GM21737 (cell line): ENCODE measurements around the gene SOS1.

ENCODE experiments used
- ATAC-seq: cut with Tn5 transposase; IDR thresholded peaks from one replicate; pipeline ENCODE4 v1.9.1; 2021; ENCODE audit warnings: mild to moderate bottlenecking, moderate library complexity; ENCODE audit not compliant: unreplicated experiment

Gene SOS1

DNA sequence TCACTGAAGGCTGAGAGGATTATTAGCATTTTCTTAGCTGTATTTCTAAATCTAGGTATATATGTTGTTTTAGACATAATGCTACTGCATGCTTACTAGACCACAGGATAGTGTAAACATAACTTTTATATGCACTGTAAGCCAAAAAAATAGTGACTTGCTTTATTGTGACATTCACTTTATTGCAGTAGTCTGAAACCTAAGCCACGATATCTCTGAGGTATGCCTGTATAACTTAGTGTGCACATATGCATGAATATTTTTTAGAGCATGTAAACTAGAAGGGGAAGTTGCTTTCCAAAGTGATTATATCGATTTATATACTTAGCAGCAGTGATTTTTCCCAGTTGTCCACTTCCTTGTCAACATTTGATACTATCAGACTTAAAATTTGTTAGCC, 81.8 kb downstream of the SOS1 start:
- ATAC-seq, result no peak

- ATAC-seq, result no peak
Measured at GRCh38 chr2:39033980-39034379, 86.9 kb downstream of the SOS1 start.

GRCh38 chr2:39027421-39027820, 93.4 kb downstream of the SOS1 start:
- ATAC-seq, result no peak

DNA sequence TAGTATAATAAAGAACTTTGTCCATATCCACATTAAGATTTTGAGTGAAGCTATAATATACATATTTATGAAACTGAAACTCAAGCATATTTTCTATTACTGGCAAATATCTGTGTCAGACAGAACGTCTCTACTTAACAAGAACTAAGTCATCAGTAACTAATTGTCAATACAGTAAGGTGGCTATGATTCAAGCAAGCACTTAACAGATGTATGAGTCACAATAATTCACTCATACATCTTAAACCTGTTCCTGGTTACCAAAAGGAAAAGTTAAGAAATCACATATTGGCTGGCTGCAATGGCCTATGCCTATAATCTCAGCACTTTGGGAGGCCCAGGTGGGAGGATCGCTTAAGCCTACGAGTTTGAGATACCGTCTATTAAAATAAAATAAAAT, 96.0 kb downstream of the SOS1 start:
- ATAC-seq, result no peak

- ATAC-seq, result no peak
Measured at GRCh38 chr2:39023649-39024048, 97.2 kb downstream of the SOS1 start.

GRCh38 chr2:39022642-39023235, 98.1 kb downstream of the SOS1 start:
- ATAC-seq, result no peak

DNA sequence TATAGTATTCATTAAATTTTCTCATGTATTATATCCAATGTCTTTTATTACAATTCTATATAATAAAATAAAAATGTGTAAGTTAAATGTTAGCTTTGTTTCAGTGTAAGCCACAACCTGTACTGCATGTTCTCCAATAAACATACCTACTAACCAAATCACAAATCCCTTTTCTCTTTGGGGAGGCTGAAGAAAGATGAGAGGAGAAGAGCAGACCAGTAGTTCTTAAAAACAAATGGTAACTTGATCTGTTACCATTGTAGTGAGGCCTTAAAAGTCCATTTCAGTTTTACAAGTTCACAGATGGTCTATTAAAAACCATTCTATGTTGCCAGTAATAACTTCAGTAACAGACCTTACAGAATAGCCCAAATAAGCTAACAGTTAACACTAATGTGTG, 100.5 kb downstream of the SOS1 start:
- no peak for ATAC-seq

- no peak for ATAC-seq
Measured at GRCh38 chr2:39018638-39019037, 102.2 kb downstream of the SOS1 start.

- ATAC-seq, result no peak
Measured at GRCh38 chr2:39017334-39017733, 103.5 kb downstream of the SOS1 start.

GRCh38 chr2:39015424-39015823, 105.4 kb downstream of the SOS1 start:
- ATAC-seq, result no peak

GRCh38 chr2:39013871-39014270, 107.0 kb downstream of the SOS1 start:
- ATAC-seq, result no peak

GRCh38 chr2:39008665-39009064, 112.2 kb downstream of the SOS1 start:
- no peak for ATAC-seq

- ATAC-seq, result no peak
Measured at GRCh38 chr2:39007875-39008504, 112.9 kb downstream of the SOS1 start.

GRCh38 chr2:39000552-39000951, 120.3 kb downstream of the SOS1 start:
- ATAC-seq, result no peak

DNA sequence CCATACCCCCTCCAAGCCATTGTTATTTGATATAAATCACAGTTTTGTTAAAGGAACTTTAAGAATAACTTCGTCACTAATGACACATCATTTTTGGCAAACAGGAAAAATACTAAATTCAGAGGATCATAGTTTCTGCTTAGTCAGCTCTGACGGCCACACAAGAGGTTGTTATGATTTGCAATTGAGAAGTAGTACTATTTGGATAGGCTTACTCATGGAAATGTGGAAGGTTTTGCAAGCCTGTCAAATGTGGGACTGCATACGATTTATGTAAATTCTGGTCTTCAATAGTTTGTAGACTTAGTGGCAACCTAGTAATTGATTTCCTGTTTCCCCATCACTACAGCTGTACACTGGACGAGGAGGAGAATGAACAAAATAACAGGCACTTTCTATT, 123.1 kb downstream of the SOS1 start:
- no peak for ATAC-seq

GRCh38 chr2:38991899-38992298, 129.0 kb downstream of the SOS1 start:
- ATAC-seq, result no peak

DNA sequence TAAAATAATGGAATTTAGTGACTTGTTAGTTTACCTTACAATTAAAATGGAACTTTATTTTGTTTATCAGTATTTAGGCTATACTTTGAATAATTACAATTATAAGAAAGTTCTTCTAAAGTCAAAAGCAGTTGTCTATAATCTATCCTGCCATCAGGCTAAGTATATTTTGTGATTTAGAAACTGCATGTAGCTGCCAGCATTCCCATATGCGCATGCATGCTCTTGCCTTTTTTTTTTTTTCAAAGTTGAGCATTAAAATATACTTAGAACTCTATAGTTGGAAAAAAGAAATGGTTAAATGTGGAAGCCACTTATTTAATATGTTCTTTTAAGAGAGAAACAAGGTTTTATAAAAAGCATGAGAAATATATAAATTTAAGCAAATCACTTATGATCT, 132.1 kb downstream of the SOS1 start:
- ATAC-seq, result no peak

- no peak for ATAC-seq
Measured at GRCh38 chr2:38982498-38982897, 138.4 kb downstream of the SOS1 start.

DNA sequence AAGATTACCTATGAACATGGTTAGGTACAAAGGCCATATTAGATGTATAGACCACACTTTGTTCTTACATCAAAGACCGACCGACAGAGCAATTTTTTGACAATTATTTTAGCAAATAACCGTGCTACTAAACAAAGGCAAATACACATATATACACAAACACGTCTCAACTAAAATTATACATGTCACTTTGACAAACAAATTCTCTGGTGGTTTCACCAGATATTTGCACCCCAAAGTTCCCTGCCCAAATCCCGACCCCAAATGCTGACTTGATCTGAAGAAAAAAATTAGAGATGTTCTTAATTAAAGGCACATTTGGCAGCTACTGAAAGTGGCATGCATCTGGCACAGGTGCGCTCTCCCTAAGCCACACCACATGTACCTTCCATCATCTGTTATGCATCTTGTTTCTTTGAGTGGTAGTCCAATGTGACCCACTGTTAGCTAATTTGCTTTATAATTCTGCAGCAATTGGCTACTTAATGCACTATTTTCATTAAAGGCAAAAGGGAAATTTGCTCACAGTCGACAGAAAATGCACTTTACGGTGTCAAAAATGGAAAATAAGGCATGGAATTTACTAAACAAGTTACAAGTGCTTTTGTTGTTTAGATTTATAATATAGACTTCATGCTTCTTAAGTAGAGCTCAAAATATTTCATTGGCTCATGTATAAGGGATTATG, 139.0 kb downstream of the SOS1 start:
- ATAC-seq, result no peak

- no peak for ATAC-seq
Measured at GRCh38 chr2:38981003-38981669, 139.7 kb downstream of the SOS1 start.

DNA sequence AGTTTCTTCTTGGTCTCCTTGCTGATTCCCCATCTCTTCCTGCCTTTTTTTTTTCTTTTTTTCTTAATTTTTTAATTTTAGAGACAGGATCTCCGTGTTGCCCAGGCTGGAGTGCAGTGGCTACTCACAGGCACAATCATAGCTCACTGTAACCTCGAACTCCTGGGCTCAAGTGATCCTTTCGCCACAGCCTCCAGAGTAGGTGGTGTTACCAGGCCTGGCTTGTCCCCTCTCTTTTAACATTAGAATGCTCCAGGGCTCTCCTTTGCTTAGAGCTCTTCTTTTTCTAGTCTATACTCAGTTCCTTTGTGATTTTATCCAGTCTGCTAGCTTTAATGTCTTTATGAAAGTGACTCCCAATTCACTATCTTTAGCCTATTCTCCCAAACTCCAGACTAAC, 141.9 kb downstream of the SOS1 start:
- ATAC-seq, result no peak
